Measurements from ENCODE around the gene PAPOLA.

DNA sequence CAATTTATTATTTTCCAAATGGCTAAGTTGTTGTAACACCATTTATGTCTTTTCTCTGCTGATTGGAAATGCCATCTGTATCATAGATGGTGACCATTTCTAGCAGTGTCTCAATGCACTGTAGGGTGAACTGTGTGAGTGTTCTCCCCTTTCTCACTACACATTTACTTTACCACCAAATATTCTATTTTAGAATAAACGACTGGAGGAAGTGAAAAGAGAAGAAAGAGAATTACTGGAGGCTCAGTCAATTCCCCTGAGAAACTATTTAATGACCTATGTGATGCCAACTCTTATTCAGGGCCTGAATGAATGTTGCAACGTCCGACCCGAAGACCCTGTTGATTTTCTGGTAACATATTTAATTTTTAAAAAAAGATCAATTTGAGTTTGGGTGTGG, 15.5 kb upstream of the PAPOLA start:
- TF ChIP-seq CTCF (conservative IDR thresholded peaks at IDR 0.05) = no peak
- no peak for TF ChIP-seq ZFX (IDR thresholded peaks at IDR 0.05)

Data from C4-2B (cell line).